ENCODE data around the gene KLK8.
A peak's percentile ranks its signal among the peaks of the same experiment; 100 is the strongest.

The KLK8 gene

GRCh38 chr19:51001515-51001914, at the start of gene KLK8:
KLK8 (minus strand) TSS chr19:51001604; CDS start chr19:51001167, 437 bp downstream.
- no peak for DNase-seq

- no peak for DNase-seq
Observed at GRCh38 chr19:51047031-51047335, 45.6 kb upstream of the KLK8 start.

- no peak for DNase-seq
Observed at GRCh38 chr19:51044327-51044726, 42.9 kb upstream of the KLK8 start.

- no peak for DNase-seq
Observed at GRCh38 chr19:51043497-51043896, 42.1 kb upstream of the KLK8 start.

GRCh38 chr19:51040151-51040550, 38.7 kb upstream of the KLK8 start:
- no peak for DNase-seq

GRCh38 chr19:51036519-51036918, 35.1 kb upstream of the KLK8 start:
- DNase-seq, result no peak

- no peak for DNase-seq
Observed at GRCh38 chr19:51034704-51035103, 33.3 kb upstream of the KLK8 start, which contains the start of gene KLK12. KLK12 (minus strand) TSS chr19:51035002; CDS start chr19:51034621, 381 bp downstream.

- no peak for DNase-seq
Observed at GRCh38 chr19:51031880-51032225, 30.4 kb upstream of the KLK8 start.

GRCh38 chr19:51031220-51031879, 29.9 kb upstream of the KLK8 start:
- DNase-seq, result no peak

- no peak for DNase-seq
Observed at GRCh38 chr19:51030631-51031030, 29.2 kb upstream of the KLK8 start.

- DNase-seq, result no peak
Observed at GRCh38 chr19:51029718-51030117, 28.3 kb upstream of the KLK8 start.

GRCh38 chr19:51027873-51028272, 26.5 kb upstream of the KLK8 start:
- no peak for DNase-seq

- DNase-seq, result no peak
Observed at GRCh38 chr19:51027126-51027806, 25.9 kb upstream of the KLK8 start.

GRCh38 chr19:51026554-51026831, 25.1 kb upstream of the KLK8 start, which contains the start of gene KLK11:
KLK11 (minus strand) TSS chr19:51026616; CDS start chr19:51025631, 985 bp downstream.
- DNase-seq, result no peak

GRCh38 chr19:51025809-51026553, 24.6 kb upstream of the KLK8 start:
- DNase-seq, result no peak

GRCh38 chr19:51025401-51025800, 24.0 kb upstream of the KLK8 start:
- no peak for DNase-seq

- no peak for DNase-seq
Observed at GRCh38 chr19:51024924-51025323, 23.5 kb upstream of the KLK8 start.

- DNase-seq, result no peak
Observed at GRCh38 chr19:51023946-51024345, 22.5 kb upstream of the KLK8 start.

GRCh38 chr19:51022526-51022925, 21.1 kb upstream of the KLK8 start:
- no peak for DNase-seq

- DNase-seq, result peak; percentile 54
Observed at GRCh38 chr19:51020988-51021651, 19.7 kb upstream of the KLK8 start.

- DNase-seq, result no peak
Observed at GRCh38 chr19:51019544-51019925, 18.1 kb upstream of the KLK8 start, which contains the start of gene KLK10. KLK10 (minus strand) TSS chr19:51019709; CDS start chr19:51019130, 579 bp downstream.

- DNase-seq, result peak; percentile 4
Observed at GRCh38 chr19:51018745-51019543, 17.5 kb upstream of the KLK8 start.
